Measurements from ENCODE around the gene ANKRD34A. TPM values are rescaled to one million over a fixed set of nuclear protein-coding genes. Genes with fewer than 3 reads are reported as not detected.

ANKRD34A gene
- total RNA-seq, 1 experiment from 2014 or later: 0.19 TPM

- peaks cover under 1% of the 10 kb centered on the region for H3K4me1 Mint-ChIP-seq (ENCODE audit: low read depth, unreplicated experiment)
- peaks cover 9% of the 10 kb centered on the region for H3K36me3 Mint-ChIP-seq (ENCODE audit: insufficient read depth, unreplicated experiment)
- H3K4me3 Mint-ChIP-seq (ENCODE audit: low read depth, unreplicated experiment): no peak overlapping the region
- intact Hi-C loops (cut with micrococcal nuclease; ENCODE audit: unreplicated experiment): loop anchor here (1.0 kb wide), 1 partner anchor 30 kb away; no protein-coding TSS in a partner anchor
- CTCF ChIA-PET: interaction anchor here (0.8 to 4.6 kb wide), 11 partner anchors 13 to 238 kb away, joined by 3 to 32 read pairs (median 5); partner anchors contain the start of genes ANKRD34A, LIX1L, POLR3GL and RBM8A
- TF ChIP-seq, protein P1, sequence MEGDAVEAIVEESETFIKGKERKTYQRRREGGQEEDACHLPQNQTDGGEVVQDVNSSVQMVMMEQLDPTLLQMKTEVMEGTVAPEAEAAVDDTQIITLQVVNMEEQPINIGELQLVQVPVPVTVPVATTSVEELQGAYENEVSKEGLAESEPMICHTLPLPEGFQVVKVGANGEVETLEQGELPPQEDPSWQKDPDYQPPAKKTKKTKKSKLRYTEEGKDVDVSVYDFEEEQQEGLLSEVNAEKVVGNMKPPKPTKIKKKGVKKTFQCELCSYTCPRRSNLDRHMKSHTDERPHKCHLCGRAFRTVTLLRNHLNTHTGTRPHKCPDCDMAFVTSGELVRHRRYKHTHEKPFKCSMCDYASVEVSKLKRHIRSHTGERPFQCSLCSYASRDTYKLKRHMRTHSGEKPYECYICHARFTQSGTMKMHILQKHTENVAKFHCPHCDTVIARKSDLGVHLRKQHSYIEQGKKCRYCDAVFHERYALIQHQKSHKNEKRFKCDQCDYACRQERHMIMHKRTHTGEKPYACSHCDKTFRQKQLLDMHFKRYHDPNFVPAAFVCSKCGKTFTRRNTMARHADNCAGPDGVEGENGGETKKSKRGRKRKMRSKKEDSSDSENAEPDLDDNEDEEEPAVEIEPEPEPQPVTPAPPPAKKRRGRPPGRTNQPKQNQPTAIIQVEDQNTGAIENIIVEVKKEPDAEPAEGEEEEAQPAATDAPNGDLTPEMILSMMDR (IDR thresholded peaks at IDR 0.05; ENCODE audit: unreplicated experiment): peak; percentile 79
- no peaks in the 10 kb centered on the region for H3K9me3 Mint-ChIP-seq (ENCODE audit: low read depth, unreplicated experiment)
- H3K27ac Mint-ChIP-seq (ENCODE audit: unreplicated experiment): no peak overlapping the region
- peak; percentile 71 for DNase-seq
- no TSS peak for BruUV-seq (replicated peaks)
- H3K27me3 Mint-ChIP-seq (ENCODE audit: unreplicated experiment): no peaks in the 10 kb centered on the region
Measured at GRCh38 chr1:145977486-145978470, 13.4 kb upstream of the ANKRD34A start.

- TF ChIP-seq, protein P1 (IDR thresholded peaks at IDR 0.05; ENCODE audit: unreplicated experiment): no peak
- H3K4me1 Mint-ChIP-seq (ENCODE audit: low read depth, unreplicated experiment): no peaks in the 10 kb centered on the region
- CTCF ChIA-PET: interaction anchor here (0.8 to 4.6 kb wide), 8 partner anchors 12 to 237 kb away, joined by 3 to 32 read pairs (median 5); partner anchors contain the start of genes ANKRD34A, POLR3GL and RBM8A
- no peak overlapping the region for H3K4me3 Mint-ChIP-seq (ENCODE audit: low read depth, unreplicated experiment)
- H3K36me3 Mint-ChIP-seq (ENCODE audit: insufficient read depth, unreplicated experiment): peaks cover 9% of the 10 kb centered on the region
- H3K9me3 Mint-ChIP-seq (ENCODE audit: low read depth, unreplicated experiment): no peaks in the 10 kb centered on the region
- intact Hi-C loops (cut with micrococcal nuclease; ENCODE audit: unreplicated experiment): no loop called here
- BruUV-seq (replicated peaks): no TSS peak
- H3K27ac Mint-ChIP-seq (ENCODE audit: unreplicated experiment): no peak overlapping the region
- H3K27me3 Mint-ChIP-seq (ENCODE audit: unreplicated experiment): no peaks in the 10 kb centered on the region
- DNase-seq: no peak
Measured at GRCh38 chr1:145977016-145977415, 12.6 kb upstream of the ANKRD34A start.

- TF ChIP-seq, protein P1 (IDR thresholded peaks at IDR 0.05; ENCODE audit: unreplicated experiment): no peak
- H3K4me3 Mint-ChIP-seq (ENCODE audit: low read depth, unreplicated experiment): no peak overlapping the region
- no TSS peak for BruUV-seq (replicated peaks)
- CTCF ChIA-PET: no interaction called here
- H3K36me3 Mint-ChIP-seq (ENCODE audit: insufficient read depth, unreplicated experiment): peaks cover 9% of the 10 kb centered on the region
- H3K27ac Mint-ChIP-seq (ENCODE audit: unreplicated experiment): no peak overlapping the region
- H3K27me3 Mint-ChIP-seq (ENCODE audit: unreplicated experiment): no peaks in the 10 kb centered on the region
- intact Hi-C loops (cut with micrococcal nuclease; ENCODE audit: unreplicated experiment): no loop called here
- no peak for DNase-seq
- H3K4me1 Mint-ChIP-seq (ENCODE audit: low read depth, unreplicated experiment): no peaks in the 10 kb centered on the region
- no peaks in the 10 kb centered on the region for H3K9me3 Mint-ChIP-seq (ENCODE audit: low read depth, unreplicated experiment)
Measured at GRCh38 chr1:145975216-145975615, 10.8 kb upstream of the ANKRD34A start.

- H3K27me3 Mint-ChIP-seq (ENCODE audit: unreplicated experiment): no peaks in the 10 kb centered on the region
- no peak for DNase-seq
- H3K36me3 Mint-ChIP-seq (ENCODE audit: insufficient read depth, unreplicated experiment): peaks cover 9% of the 10 kb centered on the region
- H3K4me3 Mint-ChIP-seq (ENCODE audit: low read depth, unreplicated experiment): no peak overlapping the region
- TF ChIP-seq, protein P1 (IDR thresholded peaks at IDR 0.05; ENCODE audit: unreplicated experiment): no peak
- no peak overlapping the region for H3K27ac Mint-ChIP-seq (ENCODE audit: unreplicated experiment)
- BruUV-seq (replicated peaks): no TSS peak
- intact Hi-C loops (cut with micrococcal nuclease; ENCODE audit: unreplicated experiment): no loop called here
- H3K4me1 Mint-ChIP-seq (ENCODE audit: low read depth, unreplicated experiment): no peaks in the 10 kb centered on the region
- CTCF ChIA-PET: no interaction called here
- no peaks in the 10 kb centered on the region for H3K9me3 Mint-ChIP-seq (ENCODE audit: low read depth, unreplicated experiment)
Measured at GRCh38 chr1:145974721-145975120, 10.3 kb upstream of the ANKRD34A start.

Data from Calu3 (cell line).